GM18951 (cell line): ENCODE measurements around the gene PAN3.
"Not testable (repeated sequence)": the region's sequence is repeated elsewhere in the genome, so short reads cannot be mapped to it uniquely, and the experiment has no call there.

Source experiments
- POLR2A ChIP-seq: IDR thresholded peaks from 4 replicates; pipeline ENCODE4 v1.6.1; 2011; ENCODE audit warnings: mild to moderate bottlenecking; ENCODE audit not compliant: insufficient read length, insufficient read depth; ENCODE audit errors: extremely low read depth
- in situ Hi-C: fragments of 300-500 bp; cut with MboI; formaldehyde crosslinking; loops from one replicate; pipeline ENCODE4 v1.12.0; 2022; ENCODE audit warnings: low sequenced_read_pairs, mixed read lengths, inconsistent platforms; ENCODE audit not compliant: unreplicated experiment

The PAN3 gene

GRCh38 chr13:28138012-28138755 is at the start of gene PAN3:
TSS of gene PAN3 (plus strand) at chr13:28138545. CDS start at chr13:28138658, 113 bp downstream.
- in situ Hi-C loops, result no loop called here
- peak; percentile 88 for TF ChIP-seq POLR2A

GRCh38 chr13:28089065-28089464 is 49.3 kb upstream of the PAN3 start:
- in situ Hi-C loops, result no loop called here
- no peak for TF ChIP-seq POLR2A

GRCh38 chr13:28092431-28092830 is 45.9 kb upstream of the PAN3 start:
- no peak for TF ChIP-seq POLR2A
- in situ Hi-C loops, result no loop called here

- in situ Hi-C loops, result no loop called here
- no peak for TF ChIP-seq POLR2A
Measured at GRCh38 chr13:28093881-28094280, 44.5 kb upstream of the PAN3 start.

GRCh38 chr13:28094306-28094705 is 44.0 kb upstream of the PAN3 start:
- in situ Hi-C loops, result no loop called here
- no peak for TF ChIP-seq POLR2A

GRCh38 chr13:28097503-28097902 is 40.8 kb upstream of the PAN3 start:
- in situ Hi-C loops, result no loop called here
- no peak for TF ChIP-seq POLR2A

- TF ChIP-seq POLR2A, result no peak
- in situ Hi-C loops, result no loop called here
Measured at GRCh38 chr13:28099396-28100149, 38.8 kb upstream of the PAN3 start.

- no peak for TF ChIP-seq POLR2A
- in situ Hi-C loops, result no loop called here
Measured at GRCh38 chr13:28100150-28101121, 37.9 kb upstream of the PAN3 start, which contains the start of gene FLT3. TSS of gene FLT3 (minus strand) at chr13:28100576. CDS start at chr13:28100510, 66 bp downstream.

- in situ Hi-C loops, result not testable (repeated sequence)
Measured at GRCh38 chr13:28101886-28102285, 36.5 kb upstream of the PAN3 start.

GRCh38 chr13:28106976-28107375 is 31.4 kb upstream of the PAN3 start:
- in situ Hi-C loops, result no loop called here
- TF ChIP-seq POLR2A, result no peak

GRCh38 chr13:28110414-28110813 is 27.9 kb upstream of the PAN3 start:
- no peak for TF ChIP-seq POLR2A
- in situ Hi-C loops, result no loop called here

- in situ Hi-C loops, result no loop called here
- TF ChIP-seq POLR2A, result no peak
Measured at GRCh38 chr13:28116736-28117135, 21.6 kb upstream of the PAN3 start.
